ENCODE measurements around the gene PTTG1. TPM values are rescaled to one million over a fixed set of nuclear protein-coding genes. Genes with fewer than 3 reads are reported as not detected.

The PTTG1 gene
- total and polyA plus RNA-seq, 9 of the 15 experiments (the other 6 are each of a cell fraction or from before 2014, with no cell fraction given), result 193 to 1,088 (median 349) TPM

DNA sequence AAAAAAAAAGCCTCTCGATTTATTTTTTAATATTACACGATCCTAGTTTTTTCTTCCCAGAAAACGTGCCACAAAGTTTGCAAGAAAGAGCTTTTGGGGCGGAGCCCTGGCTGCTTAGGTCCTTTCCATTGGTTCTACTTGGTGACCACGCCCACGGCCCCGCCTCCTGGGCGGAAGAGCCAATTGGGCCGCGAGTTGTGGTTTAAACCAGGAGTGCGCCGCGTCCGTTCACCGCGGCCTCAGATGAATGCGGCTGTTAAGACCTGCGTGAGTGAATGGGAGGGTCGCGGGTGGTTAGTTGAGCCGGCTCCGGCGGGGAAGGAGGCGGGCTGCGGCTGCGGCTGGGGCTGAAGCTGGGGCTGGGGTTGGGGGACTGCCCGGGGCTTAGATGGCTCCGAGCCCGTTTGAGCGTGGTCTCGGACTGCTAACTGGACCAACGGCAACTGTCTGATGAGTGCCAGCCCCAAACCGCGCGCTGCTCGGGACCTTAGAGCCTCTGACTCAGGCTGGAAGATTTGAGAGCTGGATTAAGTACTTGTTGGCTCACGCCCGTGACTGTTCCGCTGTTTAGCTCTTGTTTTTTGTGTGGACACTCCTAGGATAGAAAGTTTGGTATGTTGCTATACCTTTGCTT lies at the start of gene PTTG1 (continued):
- TF ChIP-seq, protein P1, sequence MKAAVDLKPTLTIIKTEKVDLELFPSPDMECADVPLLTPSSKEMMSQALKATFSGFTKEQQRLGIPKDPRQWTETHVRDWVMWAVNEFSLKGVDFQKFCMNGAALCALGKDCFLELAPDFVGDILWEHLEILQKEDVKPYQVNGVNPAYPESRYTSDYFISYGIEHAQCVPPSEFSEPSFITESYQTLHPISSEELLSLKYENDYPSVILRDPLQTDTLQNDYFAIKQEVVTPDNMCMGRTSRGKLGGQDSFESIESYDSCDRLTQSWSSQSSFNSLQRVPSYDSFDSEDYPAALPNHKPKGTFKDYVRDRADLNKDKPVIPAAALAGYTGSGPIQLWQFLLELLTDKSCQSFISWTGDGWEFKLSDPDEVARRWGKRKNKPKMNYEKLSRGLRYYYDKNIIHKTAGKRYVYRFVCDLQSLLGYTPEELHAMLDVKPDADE (conservative IDR thresholded peaks at IDR 0.05; ENCODE audit: control insufficient read depth, low read depth, low read length), result no peak
- no peak for TF ChIP-seq RNF219 (CRISPR knock-in tag; IDR thresholded peaks at IDR 0.05)
- no peak for TF ChIP-seq ATF1 (CRISPR knock-in tag; IDR thresholded peaks at IDR 0.05)
- no peak for TF ChIP-seq ATF1 (tag; IDR thresholded peaks at IDR 0.05)
- peak; percentile 72; the same call in 1 of the 2 replicates for TF ChIP-seq ESRRA (IDR thresholded peaks at IDR 0.05; ENCODE audit: borderline replicate concordance, low read depth)
- TF ChIP-seq NRF1 (conservative IDR thresholded peaks at IDR 0.05 in 1 of 2, IDR thresholded peaks at IDR 0.05 in 1 of 2), result peak; percentile 63 to 74
- TF ChIP-seq XRCC4 (IDR thresholded peaks at IDR 0.05; ENCODE audit: extremely low read depth, insufficient read depth, insufficient read length), result no peak
- TF ChIP-seq ATF3 (IDR thresholded peaks at IDR 0.05), result 0 out of 2 replicates have a peak, but pooled peaks have one; percentile 20
- 0 out of 2 replicates have a peak, but pooled peaks have one; percentile 51 for TF ChIP-seq ATF3 (CRISPR knock-in tag; conservative IDR thresholded peaks at IDR 0.05)
- no peak for TF ChIP-seq PPARD (CRISPR knock-in tag; IDR thresholded peaks at IDR 0.05)
- TF ChIP-seq, protein P2, sequence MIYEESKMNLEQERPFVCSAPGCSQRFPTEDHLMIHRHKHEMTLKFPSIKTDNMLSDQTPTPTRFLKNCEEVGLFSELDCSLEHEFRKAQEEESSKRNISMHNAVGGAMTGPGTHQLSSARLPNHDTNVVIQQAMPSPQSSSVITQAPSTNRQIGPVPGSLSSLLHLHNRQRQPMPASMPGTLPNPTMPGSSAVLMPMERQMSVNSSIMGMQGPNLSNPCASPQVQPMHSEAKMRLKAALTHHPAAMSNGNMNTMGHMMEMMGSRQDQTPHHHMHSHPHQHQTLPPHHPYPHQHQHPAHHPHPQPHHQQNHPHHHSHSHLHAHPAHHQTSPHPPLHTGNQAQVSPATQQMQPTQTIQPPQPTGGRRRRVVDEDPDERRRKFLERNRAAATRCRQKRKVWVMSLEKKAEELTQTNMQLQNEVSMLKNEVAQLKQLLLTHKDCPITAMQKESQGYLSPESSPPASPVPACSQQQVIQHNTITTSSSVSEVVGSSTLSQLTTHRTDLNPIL (CRISPR knock-in tag; IDR thresholded peaks at IDR 0.05), result no peak
- TF ChIP-seq ZNF77 (CRISPR knock-in tag; IDR thresholded peaks at IDR 0.05), result no peak
- peak; percentile 59 for TF ChIP-seq CREB1 (IDR thresholded peaks at IDR 0.05)
- TF ChIP-seq CREB1 (CRISPR knock-in tag; IDR thresholded peaks at IDR 0.05), result peak; percentile 58
- no peak for TF ChIP-seq PCBP2 (IDR thresholded peaks at IDR 0.05; ENCODE audit: low read depth, low read length, poor library complexity, severe bottlenecking)
- no peak for TF ChIP-seq HCFC1 (IDR thresholded peaks at IDR 0.05; ENCODE audit: low read depth, low read length)
- no peak for TF ChIP-seq ELF1 (tag; IDR thresholded peaks at IDR 0.05)
- TF ChIP-seq ZNF507 (tag; conservative IDR thresholded peaks at IDR 0.05), result no peak
- peak; percentile 92 for TF ChIP-seq TBP (optimal IDR thresholded peaks at IDR 0.05; ENCODE audit: low read depth, low read length)
- TF ChIP-seq TAF15 (IDR thresholded peaks at IDR 0.05; ENCODE audit: low read depth, low read length), result no peak
- no peak for TF ChIP-seq SLC30A9 (CRISPR knock-in tag; IDR thresholded peaks at IDR 0.05)
- no peak for TF ChIP-seq POLR3A (IDR thresholded peaks at IDR 0.05; ENCODE audit: borderline replicate concordance, extremely low read depth, insufficient read depth, insufficient read length)
- TF ChIP-seq ZNF444 (CRISPR knock-in tag; IDR thresholded peaks at IDR 0.05), result no peak

All from K562 (cell line).